Trophoblast cell (in vitro differentiated cells and primary cell): ENCODE data around the gene ZC3H6.
"Not testable (repeated sequence)": the region's sequence is repeated elsewhere in the genome, so short reads cannot be mapped to it uniquely, and the experiment has no call there.

Experiments
- DNase-seq, 2 donors: peaks; one replicate each; pipeline ENCODE4 v3.0.0-alpha.2; 2016
- H2AFZ ChIP-seq: 2 replicates; pipeline ENCODE4 v1.6.1; 2013; ENCODE audit warnings: low read length, moderate library complexity, mild to moderate bottlenecking; ENCODE audit not compliant: insufficient read depth, poor library complexity
- H2AK5ac ChIP-seq: 2 replicates; pipeline ENCODE4 v1.6.1; 2013; ENCODE audit warnings: mild to moderate bottlenecking, low read length
- H2BK120ac ChIP-seq: 2 replicates; pipeline ENCODE4 v1.6.1; 2013; ENCODE audit warnings: low read length, mild to moderate bottlenecking, moderate library complexity; ENCODE audit not compliant: insufficient read depth, poor library complexity
- H2BK12ac ChIP-seq: 2 replicates; pipeline ENCODE4 v1.6.1; 2013; ENCODE audit warnings: mild to moderate bottlenecking, low read length, moderate library complexity
- H2BK5ac ChIP-seq: 2 replicates; pipeline ENCODE4 v1.6.1; 2013; ENCODE audit warnings: low read length, low read depth, moderate library complexity, mild to moderate bottlenecking; ENCODE audit not compliant: poor library complexity
- H3K14ac ChIP-seq: 2 replicates; pipeline ENCODE4 v1.6.1; 2013; ENCODE audit warnings: mild to moderate bottlenecking, low read length
- H3K18ac ChIP-seq: 2 replicates; pipeline ENCODE4 v1.6.1; 2013; ENCODE audit warnings: mild to moderate bottlenecking, low read length
- H3K23ac ChIP-seq: 2 replicates; pipeline ENCODE4 v1.6.1; 2013; ENCODE audit warnings: low read length
- H3K27ac ChIP-seq: 2 replicates; pipeline ENCODE4 v1.5.1; 2013; ENCODE audit warnings: low read depth, mild to moderate bottlenecking, inconsistent platforms, low read length, moderate library complexity
- H3K27me3 ChIP-seq: 2 replicates; pipeline ENCODE4 v1.6.1; 2013; ENCODE audit warnings: inconsistent platforms, mild to moderate bottlenecking, low read length, moderate library complexity; ENCODE audit not compliant: insufficient read depth
- H3K36me3 ChIP-seq, 2 experiments: 1 replicate in 1 of 2; 2 replicates in 1 of 2; pipeline ENCODE4 v1.6.1; 2013; ENCODE audit warnings: low read length in 2 of 2, mild to moderate bottlenecking in 2 of 2, moderate library complexity in 1 of 2; ENCODE audit not compliant: insufficient read depth in 2 of 2, control insufficient read depth in 1 of 2
- H3K4ac ChIP-seq: 2 replicates; pipeline ENCODE4 v1.6.1; 2013; ENCODE audit warnings: low read depth, mild to moderate bottlenecking, low read length, moderate library complexity
- H3K4me1 ChIP-seq, 2 experiments: 1 replicate in 1 of 2; 2 replicates in 1 of 2; pipeline ENCODE4 v1.6.1; 2013; ENCODE audit warnings: low read length in 2 of 2, mild to moderate bottlenecking in 2 of 2, moderate library complexity in 1 of 2; ENCODE audit not compliant: insufficient read depth in 2 of 2, control insufficient read depth in 1 of 2
- H3K4me2 ChIP-seq: 2 replicates; pipeline ENCODE4 v1.6.1; 2013; ENCODE audit warnings: inconsistent platforms, mild to moderate bottlenecking, low read length, moderate library complexity
- H3K4me3 ChIP-seq: 2 replicates; pipeline ENCODE4 v1.5.1; 2013; ENCODE audit warnings: mild to moderate bottlenecking, low read depth, low read length, inconsistent platforms
- H3K79me1 ChIP-seq: one replicate; pipeline ENCODE4 v1.6.1; 2013; ENCODE audit warnings: low read length
- H3K79me2 ChIP-seq: 2 replicates; pipeline ENCODE4 v1.6.1; 2013; ENCODE audit warnings: low read length, mild to moderate bottlenecking; ENCODE audit not compliant: control insufficient read depth, insufficient read depth, poor library complexity
- H3K9ac ChIP-seq: 2 replicates; pipeline ENCODE4 v1.6.1; 2013; ENCODE audit warnings: mild to moderate bottlenecking, low read length
- H3K9me3 ChIP-seq: 2 replicates; pipeline ENCODE4 v1.6.1; 2013; ENCODE audit warnings: low read depth, mild to moderate bottlenecking, control low read depth, inconsistent platforms, low read length; ENCODE audit not compliant: insufficient read depth
- H4K12ac ChIP-seq: 2 replicates; pipeline ENCODE4 v1.6.1; 2013; ENCODE audit warnings: low read depth, mild to moderate bottlenecking, low read length, moderate library complexity
- H4K8ac ChIP-seq: 2 replicates; pipeline ENCODE4 v1.6.1; 2013; ENCODE audit warnings: low read depth, mild to moderate bottlenecking, low read length, moderate library complexity
- H4K91ac ChIP-seq: one replicate; pipeline ENCODE4 v1.6.1; 2013; ENCODE audit warnings: low read depth, mild to moderate bottlenecking, low read length, moderate library complexity
- WGBS: extraction: QIAGEN DNeasy Blood & Tissue Kit; methylation state at CpG from one replicate; pipeline ENCODE4 v1.1.7; 2013; ENCODE audit warnings: missing lambda C conversion rate; ENCODE audit not compliant: insufficient read length, insufficient coverage; ENCODE audit errors: extremely low coverage; 5-methylcytosine and 5-hydroxymethylcytosine counted together

Gene ZC3H6

GRCh38 chr2:112342067-112342550 lies 66.7 kb downstream of the ZC3H6 start:
- H3K27ac ChIP-seq: no peak overlapping the region
- H3K4me1 ChIP-seq: no peaks in the 10 kb centered on the region
- H3K23ac ChIP-seq: no peak overlapping the region
- WGBS: no CpG with 5 or more reads among the region's 2 CpGs
- no peak overlapping the region for H3K18ac ChIP-seq
- DNase-seq: peak in 1 of 2 donors; percentile 16
- no peak overlapping the region for H3K9ac ChIP-seq
- H3K14ac ChIP-seq: no peak overlapping the region
- no peak overlapping the region for H3K4me2 ChIP-seq
- H3K36me3 ChIP-seq: no peaks in the 10 kb centered on the region
- H2BK120ac ChIP-seq: no peak overlapping the region
- H2AK5ac ChIP-seq: no peak overlapping the region
- H3K79me1 ChIP-seq: no peaks in the 10 kb centered on the region
- no peak overlapping the region for H3K4me3 ChIP-seq
- H3K27me3 ChIP-seq: no peaks in the 10 kb centered on the region
- H4K8ac ChIP-seq: no peak overlapping the region
- no peak overlapping the region for H3K4ac ChIP-seq
- H2BK5ac ChIP-seq: no peak overlapping the region
- no peak overlapping the region for H4K12ac ChIP-seq
- no peaks in the 10 kb centered on the region for H3K79me2 ChIP-seq
- H4K91ac ChIP-seq: no peak overlapping the region
- no peak overlapping the region for H2BK12ac ChIP-seq
- peaks cover 8% of the 10 kb centered on the region for H3K9me3 ChIP-seq
- H2AFZ ChIP-seq: no peak overlapping the region

GRCh38 chr2:112343827-112344585 lies 68.6 kb downstream of the ZC3H6 start:
- no CpG with 5 or more reads among the region's 1 CpG for WGBS
- H4K91ac ChIP-seq: no peak overlapping the region
- no peak overlapping the region for H3K4ac ChIP-seq
- no peaks in the 10 kb centered on the region for H3K27me3 ChIP-seq
- no peak overlapping the region for H4K12ac ChIP-seq
- DNase-seq: no peak
- no peak overlapping the region for H3K23ac ChIP-seq
- no peaks in the 10 kb centered on the region for H3K79me2 ChIP-seq
- H3K4me1 ChIP-seq: no peaks in the 10 kb centered on the region
- H3K14ac ChIP-seq: no peak overlapping the region
- H2AK5ac ChIP-seq: no peak overlapping the region
- no peak overlapping the region for H3K27ac ChIP-seq
- peaks cover 8% of the 10 kb centered on the region for H3K9me3 ChIP-seq
- no peaks in the 10 kb centered on the region for H3K36me3 ChIP-seq
- no peak overlapping the region for H2BK12ac ChIP-seq
- no peak overlapping the region for H2AFZ ChIP-seq
- no peak overlapping the region for H3K4me2 ChIP-seq
- H3K18ac ChIP-seq: no peak overlapping the region
- no peak overlapping the region for H3K4me3 ChIP-seq
- H2BK5ac ChIP-seq: no peak overlapping the region
- no peaks in the 10 kb centered on the region for H3K79me1 ChIP-seq
- no peak overlapping the region for H2BK120ac ChIP-seq
- no peak overlapping the region for H4K8ac ChIP-seq
- H3K9ac ChIP-seq: no peak overlapping the region

- no peak overlapping the region for H3K4ac ChIP-seq
- H3K23ac ChIP-seq: no peak overlapping the region
- no peak overlapping the region for H3K18ac ChIP-seq
- no peaks in the 10 kb centered on the region for H3K36me3 ChIP-seq
- H2BK5ac ChIP-seq: no peak overlapping the region
- H3K4me3 ChIP-seq: no peak overlapping the region
- WGBS: no CpG with 5 or more reads among the region's 30 CpGs
- no peak overlapping the region for H3K14ac ChIP-seq
- H3K27ac ChIP-seq: no peak overlapping the region
- no peak overlapping the region for H2AK5ac ChIP-seq
- H3K4me1 ChIP-seq: no peaks in the 10 kb centered on the region
- H3K9ac ChIP-seq: peak overlapping the region; percentile 12
- H4K12ac ChIP-seq: no peak overlapping the region
- H4K91ac ChIP-seq: no peak overlapping the region
- H3K79me2 ChIP-seq: no peaks in the 10 kb centered on the region
- H3K9me3 ChIP-seq: peaks cover 8% of the 10 kb centered on the region
- H2AFZ ChIP-seq: no peak overlapping the region
- peak; percentile 21 to 44 for DNase-seq
- no peaks in the 10 kb centered on the region for H3K79me1 ChIP-seq
- H3K4me2 ChIP-seq: no peak overlapping the region
- H4K8ac ChIP-seq: no peak overlapping the region
- H2BK12ac ChIP-seq: no peak overlapping the region
- H2BK120ac ChIP-seq: no peak overlapping the region
- H3K27me3 ChIP-seq: no peaks in the 10 kb centered on the region
These were observed 69.9 kb downstream of the ZC3H6 start for GRCh38 chr2:112345030-112346027.

GRCh38 chr2:112352292-112352691 lies 76.9 kb downstream of the ZC3H6 start:
- not testable (repeated sequence) for H3K4me3 ChIP-seq, H2BK120ac ChIP-seq, H3K23ac ChIP-seq, H3K4ac ChIP-seq, H3K79me1 ChIP-seq, H3K9me3 ChIP-seq, H3K36me3 ChIP-seq, H3K4me2 ChIP-seq, H3K18ac ChIP-seq, H4K91ac ChIP-seq, H2AFZ ChIP-seq, H3K4me1 ChIP-seq, H4K8ac ChIP-seq, H3K14ac ChIP-seq, H2BK12ac ChIP-seq, H2BK5ac ChIP-seq, H4K12ac ChIP-seq, H2AK5ac ChIP-seq, H3K79me2 ChIP-seq, H3K27me3 ChIP-seq, DNase-seq, H3K27ac ChIP-seq, H3K9ac ChIP-seq
- WGBS: no CpG with 5 or more reads among the region's 2 CpGs
